ENCODE data around the gene CLPSL2. TPM values are rescaled to one million over a fixed set of nuclear protein-coding genes. Genes with fewer than 3 reads are reported as not detected.

CLPSL2 gene
- polyA plus RNA-seq, 1 donor = not detected

DNA sequence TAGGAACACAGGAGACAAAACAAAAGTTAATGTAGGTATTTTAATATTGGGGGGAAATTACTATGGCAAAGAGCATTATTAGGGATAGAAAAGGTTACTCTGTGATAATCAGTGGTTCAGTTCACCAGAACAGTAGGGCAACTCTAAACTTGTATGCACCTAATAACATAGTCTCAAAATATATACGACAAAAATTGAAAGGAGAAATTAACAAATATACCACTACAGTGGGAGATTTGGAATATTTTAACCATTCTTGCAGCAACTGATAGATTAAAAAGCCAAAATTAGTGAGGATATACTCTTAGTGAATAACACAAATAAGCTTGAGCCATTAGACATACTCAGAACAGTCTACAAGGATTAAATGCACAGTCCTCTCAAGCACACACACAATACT, 28.5 kb upstream of the CLPSL2 start:
- no peak for DNase-seq
- H3K36me3 ChIP-seq (ENCODE audit: control insufficient read depth, insufficient read depth, low read length) = no peaks in the 10 kb centered on the region
- H3K4me3 ChIP-seq (ENCODE audit: low read length) = no peak overlapping the region
- no peaks in the 10 kb centered on the region for H3K27me3 ChIP-seq (ENCODE audit: control insufficient read depth, insufficient read depth, low read length)
- 100% methylated on average over 1 of the region's 1 CpG for WGBS (ENCODE audit: insufficient coverage, low lambda C conversion rate)
- H3K9me3 ChIP-seq (ENCODE audit: control insufficient read depth, low read depth, low read length) = no peaks in the 10 kb centered on the region
- H3K4me1 ChIP-seq (ENCODE audit: control insufficient read depth, insufficient read depth, low read length) = no peaks in the 10 kb centered on the region
- H3K27ac ChIP-seq (ENCODE audit: low read length) = no peak overlapping the region

DNA sequence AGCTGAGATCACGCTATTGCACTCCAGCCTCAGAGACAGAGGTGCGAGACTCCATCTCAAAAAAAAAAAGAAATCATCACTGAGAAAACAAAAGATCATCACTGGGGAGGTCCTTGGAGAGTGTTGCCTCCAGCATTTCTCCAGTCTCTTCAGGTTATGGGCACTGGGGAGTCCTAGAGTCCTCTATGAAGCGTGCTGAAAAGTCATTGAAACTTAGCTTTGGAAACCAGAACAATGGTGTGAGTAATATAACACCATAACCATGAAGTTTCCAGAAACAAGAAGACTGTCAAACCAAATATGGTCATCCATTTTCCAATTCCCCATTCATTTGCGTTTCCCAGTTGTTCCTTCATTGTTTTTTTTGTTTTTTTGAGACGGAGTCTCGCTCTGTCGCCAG, 25.8 kb upstream of the CLPSL2 start:
- H3K27ac ChIP-seq (ENCODE audit: low read length) = no peak overlapping the region
- no peaks in the 10 kb centered on the region for H3K36me3 ChIP-seq (ENCODE audit: control insufficient read depth, insufficient read depth, low read length)
- no peaks in the 10 kb centered on the region for H3K9me3 ChIP-seq (ENCODE audit: control insufficient read depth, low read depth, low read length)
- no peak for DNase-seq
- H3K27me3 ChIP-seq (ENCODE audit: control insufficient read depth, insufficient read depth, low read length) = no peaks in the 10 kb centered on the region
- H3K4me1 ChIP-seq (ENCODE audit: control insufficient read depth, insufficient read depth, low read length) = no peaks in the 10 kb centered on the region
- H3K4me3 ChIP-seq (ENCODE audit: low read length) = no peak overlapping the region
- WGBS (ENCODE audit: insufficient coverage, low lambda C conversion rate) = no CpG with 5 or more reads among the region's 7 CpGs

DNA sequence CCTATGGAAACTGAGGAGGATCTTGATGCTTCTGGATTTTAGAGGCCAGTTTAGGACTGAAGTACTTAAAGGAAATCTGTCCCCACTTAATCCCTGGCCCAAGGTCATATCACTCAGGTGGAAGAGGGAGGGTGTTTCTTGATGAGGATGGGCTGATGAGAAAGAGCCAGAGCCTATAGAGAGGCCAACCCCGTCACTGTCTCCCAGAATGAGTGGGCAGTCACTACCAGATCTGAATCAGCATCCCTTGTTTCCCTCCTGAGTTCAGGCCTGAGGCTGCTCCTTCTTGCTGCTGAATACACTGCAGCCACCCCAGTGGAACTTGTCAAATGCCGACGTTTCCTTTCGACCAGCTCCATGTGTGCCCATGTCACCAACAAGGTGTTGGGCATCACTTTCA, 24.8 kb upstream of the CLPSL2 start:
- 94% methylated on average over 3 of the region's 4 CpGs for WGBS (ENCODE audit: insufficient coverage, low lambda C conversion rate)
- Histone ChIP-seq H3K4me3 (ENCODE audit: low read length) (no peak overlapping the region), H3K27me3 (ENCODE audit: control insufficient read depth, insufficient read depth, low read length) (no peaks in the 10 kb centered on the region), H3K9me3 (ENCODE audit: control insufficient read depth, low read depth, low read length) (no peaks in the 10 kb centered on the region), H3K4me1 (ENCODE audit: control insufficient read depth, insufficient read depth, low read length) (no peaks in the 10 kb centered on the region), H3K27ac (ENCODE audit: low read length) (no peak overlapping the region), H3K36me3 (ENCODE audit: control insufficient read depth, insufficient read depth, low read length) (no peaks in the 10 kb centered on the region)
- no peak for DNase-seq

DNA sequence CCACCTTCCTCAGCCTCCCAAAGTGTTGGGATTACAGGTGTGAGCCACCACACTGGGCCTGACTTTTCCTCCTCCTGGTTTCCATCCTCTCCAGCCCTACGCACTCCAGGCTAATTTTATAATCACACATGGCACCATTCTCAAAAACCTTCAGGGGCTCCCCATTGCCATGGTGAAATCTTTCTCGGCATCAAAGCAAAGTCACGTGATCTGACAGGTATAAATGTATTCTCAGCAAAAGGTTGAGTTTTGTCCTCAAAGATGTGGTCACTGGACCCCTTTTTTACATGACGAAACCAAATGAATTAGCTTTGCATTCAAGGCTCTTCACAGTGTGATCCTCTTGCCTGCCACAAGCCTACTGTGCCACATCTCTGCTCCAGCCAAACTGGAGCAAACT, 24.1 kb upstream of the CLPSL2 start:
- Histone ChIP-seq H3K27me3 (ENCODE audit: control insufficient read depth, insufficient read depth, low read length) (no peaks in the 10 kb centered on the region), H3K4me1 (ENCODE audit: control insufficient read depth, insufficient read depth, low read length) (no peaks in the 10 kb centered on the region), H3K27ac (ENCODE audit: low read length) (no peak overlapping the region), H3K36me3 (ENCODE audit: control insufficient read depth, insufficient read depth, low read length) (no peaks in the 10 kb centered on the region), H3K9me3 (ENCODE audit: control insufficient read depth, low read depth, low read length) (no peaks in the 10 kb centered on the region), H3K4me3 (ENCODE audit: low read length) (no peak overlapping the region)
- WGBS (ENCODE audit: insufficient coverage, low lambda C conversion rate) = no CpG with 5 or more reads among the region's 4 CpGs
- no peak for DNase-seq

DNA sequence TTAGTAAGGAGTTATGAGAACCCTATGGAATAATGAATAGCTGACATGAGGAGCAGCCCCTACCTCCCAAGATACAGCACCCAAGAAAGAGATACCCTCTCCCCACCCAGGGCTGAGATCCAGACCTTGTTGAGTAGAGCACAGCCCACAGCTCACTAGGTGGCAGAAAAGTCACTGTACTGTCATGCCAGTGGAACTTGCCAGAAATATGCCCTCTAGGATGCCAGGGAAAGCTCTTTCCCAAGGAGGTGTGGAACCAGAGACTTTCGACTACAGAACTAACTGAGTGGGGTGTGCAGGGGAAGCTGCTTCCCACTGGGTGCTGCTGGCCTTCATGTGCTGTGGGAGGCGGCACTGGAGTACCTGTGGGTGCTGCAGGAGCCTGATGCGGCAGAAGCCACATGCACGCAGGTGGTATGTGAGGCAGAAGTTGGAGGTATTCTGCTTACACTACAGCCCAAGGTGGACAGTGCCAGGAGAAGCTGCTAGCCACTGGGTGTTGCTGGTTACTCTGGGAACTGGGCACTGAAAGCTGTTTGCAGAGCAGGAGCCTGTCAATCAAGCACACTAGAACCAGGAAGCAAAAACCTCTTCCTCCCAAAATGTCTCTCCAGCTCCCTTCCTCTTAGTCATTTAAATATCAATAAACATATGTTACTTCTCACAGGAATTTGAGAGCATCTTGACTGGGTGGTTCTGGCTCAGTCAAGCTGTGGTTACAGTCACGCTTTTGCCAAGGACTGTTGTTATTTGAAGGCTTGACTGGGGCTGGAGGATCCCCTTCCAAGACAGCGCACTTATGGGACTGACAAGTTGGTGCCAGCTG, 21.7 kb upstream of the CLPSL2 start:
- H3K9me3 ChIP-seq (ENCODE audit: control insufficient read depth, low read depth, low read length) = no peaks in the 10 kb centered on the region
- no CpG with 5 or more reads among the region's 6 CpGs for WGBS (ENCODE audit: insufficient coverage, low lambda C conversion rate)
- H3K4me3 ChIP-seq (ENCODE audit: low read length) = no peak overlapping the region
- DNase-seq = no peak
- H3K27ac ChIP-seq (ENCODE audit: low read length) = no peak overlapping the region
- no peaks in the 10 kb centered on the region for H3K36me3 ChIP-seq (ENCODE audit: control insufficient read depth, insufficient read depth, low read length)
- no peaks in the 10 kb centered on the region for H3K27me3 ChIP-seq (ENCODE audit: control insufficient read depth, insufficient read depth, low read length)
- no peaks in the 10 kb centered on the region for H3K4me1 ChIP-seq (ENCODE audit: control insufficient read depth, insufficient read depth, low read length)

DNA sequence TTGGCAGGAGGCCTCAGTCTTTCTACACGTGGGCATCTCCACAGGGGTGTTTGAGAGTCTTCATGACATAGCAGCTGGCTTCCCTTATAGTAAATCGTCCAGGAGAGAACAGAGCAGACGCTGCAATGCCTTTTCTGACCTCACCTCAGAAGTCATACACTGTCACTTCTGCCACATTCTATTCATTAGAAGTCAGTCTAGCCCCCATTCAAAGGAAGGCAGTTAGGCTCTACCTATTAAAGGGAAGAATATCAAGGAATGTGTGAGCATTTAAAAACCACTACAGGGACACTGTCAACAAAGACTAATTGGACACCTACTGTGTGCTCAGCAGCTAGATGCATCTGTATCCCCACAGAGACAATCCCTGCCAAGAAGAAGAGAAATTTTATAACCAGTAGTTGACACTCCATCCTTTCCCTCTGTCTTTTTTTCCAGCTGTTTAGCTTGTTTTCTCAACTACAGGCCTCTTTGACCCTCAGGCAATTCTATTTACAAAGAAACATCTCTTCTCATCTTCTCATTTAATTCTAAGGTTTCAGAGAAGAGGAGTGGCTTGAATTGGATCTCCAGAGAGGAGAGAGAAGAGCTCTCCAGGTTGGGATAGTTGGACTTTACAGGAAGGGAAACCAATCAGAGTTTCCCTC, 21.0 kb upstream of the CLPSL2 start:
- Histone ChIP-seq H3K9me3 (ENCODE audit: control insufficient read depth, low read depth, low read length) (no peaks in the 10 kb centered on the region), H3K27ac (ENCODE audit: low read length) (no peak overlapping the region), H3K4me3 (ENCODE audit: low read length) (no peak overlapping the region), H3K4me1 (ENCODE audit: control insufficient read depth, insufficient read depth, low read length) (no peaks in the 10 kb centered on the region), H3K36me3 (ENCODE audit: control insufficient read depth, insufficient read depth, low read length) (no peaks in the 10 kb centered on the region), H3K27me3 (ENCODE audit: control insufficient read depth, insufficient read depth, low read length) (no peaks in the 10 kb centered on the region)
- no peak for DNase-seq
- no CpG with 5 or more reads among the region's 3 CpGs for WGBS (ENCODE audit: insufficient coverage, low lambda C conversion rate)

DNA sequence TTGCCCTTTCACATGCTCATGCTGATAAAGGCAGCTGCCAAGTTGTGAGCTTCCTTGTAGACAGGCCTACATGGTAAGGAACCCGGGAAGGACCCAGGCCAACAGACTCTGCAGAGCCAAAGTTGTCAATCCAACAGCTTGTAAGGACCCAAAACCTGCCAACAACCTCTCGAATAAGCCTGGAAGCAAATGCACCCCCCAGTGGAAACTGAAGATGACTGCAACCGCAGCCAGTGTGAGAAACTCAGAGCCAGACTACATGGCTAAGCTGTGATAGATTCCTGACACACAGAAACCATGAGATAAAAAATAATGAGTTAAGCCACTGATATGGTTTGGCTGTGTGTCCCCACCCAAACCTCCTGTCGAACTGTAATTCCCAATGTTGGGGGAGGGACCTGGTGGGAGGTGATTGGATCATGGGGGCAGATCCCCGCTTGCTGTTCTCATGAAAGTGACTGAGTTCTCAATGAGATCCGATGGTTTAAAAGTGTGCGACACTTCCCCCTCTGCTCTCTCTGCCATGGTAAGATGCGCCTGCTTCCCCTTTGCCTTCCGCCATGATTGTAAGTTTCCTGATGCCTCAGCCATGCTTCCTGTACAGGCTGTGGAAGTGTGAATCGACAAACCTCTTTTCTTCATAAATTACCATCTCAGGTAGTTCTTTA, 18.8 kb upstream of the CLPSL2 start:
- WGBS (ENCODE audit: insufficient coverage, low lambda C conversion rate) = no CpG with 5 or more reads among the region's 10 CpGs
- DNase-seq = no peak
- no peaks in the 10 kb centered on the region for H3K9me3 ChIP-seq (ENCODE audit: control insufficient read depth, low read depth, low read length)
- no peaks in the 10 kb centered on the region for H3K4me1 ChIP-seq (ENCODE audit: control insufficient read depth, insufficient read depth, low read length)
- no peaks in the 10 kb centered on the region for H3K27me3 ChIP-seq (ENCODE audit: control insufficient read depth, insufficient read depth, low read length)
- no peak overlapping the region for H3K4me3 ChIP-seq (ENCODE audit: low read length)
- H3K27ac ChIP-seq (ENCODE audit: low read length) = no peak overlapping the region
- no peaks in the 10 kb centered on the region for H3K36me3 ChIP-seq (ENCODE audit: control insufficient read depth, insufficient read depth, low read length)

DNA sequence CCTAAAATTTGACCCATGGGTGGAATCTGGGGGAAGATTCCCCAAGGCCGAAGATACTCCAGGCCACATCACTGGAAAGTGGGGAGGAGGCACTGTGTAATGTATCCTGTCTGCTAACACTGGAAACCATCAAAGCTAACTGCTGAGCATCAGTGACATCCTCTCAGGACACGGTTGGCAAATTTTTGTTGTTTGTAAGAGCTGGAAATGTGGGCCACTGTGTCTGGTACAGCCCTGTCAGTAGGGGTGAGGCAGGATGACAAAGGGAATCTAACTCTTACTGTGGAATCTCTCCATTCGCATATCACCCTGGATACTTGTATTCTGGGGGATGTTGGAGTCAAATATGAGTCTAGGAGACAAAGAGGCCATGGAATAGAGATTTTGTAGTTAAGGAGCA, 17.0 kb upstream of the CLPSL2 start:
- Histone ChIP-seq H3K27ac (ENCODE audit: low read length) (no peak overlapping the region), H3K9me3 (ENCODE audit: control insufficient read depth, low read depth, low read length) (no peaks in the 10 kb centered on the region), H3K4me3 (ENCODE audit: low read length) (no peak overlapping the region), H3K27me3 (ENCODE audit: control insufficient read depth, insufficient read depth, low read length) (peaks cover 6% of the 10 kb centered on the region), H3K4me1 (ENCODE audit: control insufficient read depth, insufficient read depth, low read length) (no peaks in the 10 kb centered on the region), H3K36me3 (ENCODE audit: control insufficient read depth, insufficient read depth, low read length) (no peaks in the 10 kb centered on the region)
- WGBS (ENCODE audit: insufficient coverage, low lambda C conversion rate) = no CpG with 5 or more reads among the region's 3 CpGs
- no peak for DNase-seq

DNA sequence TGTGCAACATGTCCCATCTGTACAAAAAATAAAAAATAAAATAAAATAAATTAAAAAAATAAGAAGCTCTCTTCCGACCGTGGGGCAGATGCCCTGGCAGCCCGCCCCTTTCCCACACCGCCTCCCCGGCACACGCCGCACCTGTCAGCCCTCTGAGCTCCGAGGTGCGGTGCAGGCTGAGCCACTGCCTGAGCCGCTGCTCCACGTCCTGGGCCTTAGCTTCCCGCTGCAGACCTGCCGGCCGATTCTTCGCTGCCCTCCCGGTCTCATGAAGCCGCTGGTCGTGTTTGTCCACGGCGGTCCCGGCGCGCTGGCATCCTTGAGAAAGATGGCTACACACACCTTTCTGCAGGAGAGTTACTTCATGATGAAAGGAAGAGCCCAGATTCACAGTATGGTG, 10.7 kb upstream of the CLPSL2 start:
- 70% methylated on average over 2 of the region's 23 CpGs for WGBS (ENCODE audit: insufficient coverage, low lambda C conversion rate)
- no peak overlapping the region for H3K27ac ChIP-seq (ENCODE audit: low read length)
- H3K4me1 ChIP-seq (ENCODE audit: control insufficient read depth, insufficient read depth, low read length) = peaks cover 2% of the 10 kb centered on the region
- peaks cover 4% of the 10 kb centered on the region for H3K9me3 ChIP-seq (ENCODE audit: control insufficient read depth, low read depth, low read length)
- DNase-seq = no peak
- H3K36me3 ChIP-seq (ENCODE audit: control insufficient read depth, insufficient read depth, low read length) = no peaks in the 10 kb centered on the region
- H3K27me3 ChIP-seq (ENCODE audit: control insufficient read depth, insufficient read depth, low read length) = peaks cover 21% of the 10 kb centered on the region
- no peak overlapping the region for H3K4me3 ChIP-seq (ENCODE audit: low read length)

DNA sequence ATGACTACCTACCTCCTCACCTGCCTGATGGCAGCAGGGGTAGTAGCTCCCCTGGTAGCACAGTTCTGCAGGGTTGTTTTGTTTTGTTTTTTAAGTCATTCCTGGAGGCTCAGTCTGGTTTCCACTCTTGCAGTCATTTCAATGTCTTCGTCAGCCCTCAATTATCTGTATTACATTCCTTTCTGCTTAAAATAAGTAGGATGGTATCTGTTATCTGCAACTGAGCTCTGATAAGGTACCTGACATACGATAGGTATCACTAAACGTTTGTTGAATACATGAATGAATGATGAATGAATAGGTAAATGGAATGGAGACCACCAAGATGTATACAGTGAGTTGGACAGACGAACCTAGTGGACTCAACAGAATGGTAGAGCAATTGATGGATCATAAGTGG, 7.2 kb upstream of the CLPSL2 start:
- no peak for DNase-seq
- H3K27me3 ChIP-seq (ENCODE audit: control insufficient read depth, insufficient read depth, low read length) = peaks cover 17% of the 10 kb centered on the region
- WGBS (ENCODE audit: insufficient coverage, low lambda C conversion rate) = no CpG with 5 or more reads among the region's 4 CpGs
- H3K36me3 ChIP-seq (ENCODE audit: control insufficient read depth, insufficient read depth, low read length) = no peaks in the 10 kb centered on the region
- H3K4me1 ChIP-seq (ENCODE audit: control insufficient read depth, insufficient read depth, low read length) = peaks cover 2% of the 10 kb centered on the region
- H3K27ac ChIP-seq (ENCODE audit: low read length) = no peak overlapping the region
- no peak overlapping the region for H3K4me3 ChIP-seq (ENCODE audit: low read length)
- H3K9me3 ChIP-seq (ENCODE audit: control insufficient read depth, low read depth, low read length) = peaks cover 4% of the 10 kb centered on the region
